NCI-H2107 (cell line): ENCODE measurements around the gene HTR3B.

Experiments
- DNase-seq: peaks from one replicate; lab custom pipeline; 2025; lab: John Stamatoyannopoulos, UW

HTR3B gene

DNA sequence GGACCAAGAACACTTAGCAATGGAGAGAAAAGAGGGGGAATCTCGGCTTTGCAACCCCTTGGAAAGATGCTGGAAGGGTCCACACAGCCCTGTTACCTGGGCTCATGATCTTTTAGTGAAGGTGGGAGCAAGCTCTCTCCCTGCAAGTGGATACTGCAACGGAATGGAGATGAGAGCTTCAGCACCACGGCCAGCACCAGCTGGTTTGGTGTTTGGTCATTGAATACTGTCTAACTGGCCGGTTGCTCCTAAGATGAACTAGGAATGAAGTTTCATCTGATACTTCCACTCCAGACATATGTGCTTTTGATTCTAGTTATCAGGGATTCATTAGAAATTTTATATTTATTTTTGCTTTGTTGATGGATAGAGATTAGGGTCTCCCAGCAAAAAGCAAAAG lies 86.6 kb downstream of the HTR3B start:
- no peak for DNase-seq

DNA sequence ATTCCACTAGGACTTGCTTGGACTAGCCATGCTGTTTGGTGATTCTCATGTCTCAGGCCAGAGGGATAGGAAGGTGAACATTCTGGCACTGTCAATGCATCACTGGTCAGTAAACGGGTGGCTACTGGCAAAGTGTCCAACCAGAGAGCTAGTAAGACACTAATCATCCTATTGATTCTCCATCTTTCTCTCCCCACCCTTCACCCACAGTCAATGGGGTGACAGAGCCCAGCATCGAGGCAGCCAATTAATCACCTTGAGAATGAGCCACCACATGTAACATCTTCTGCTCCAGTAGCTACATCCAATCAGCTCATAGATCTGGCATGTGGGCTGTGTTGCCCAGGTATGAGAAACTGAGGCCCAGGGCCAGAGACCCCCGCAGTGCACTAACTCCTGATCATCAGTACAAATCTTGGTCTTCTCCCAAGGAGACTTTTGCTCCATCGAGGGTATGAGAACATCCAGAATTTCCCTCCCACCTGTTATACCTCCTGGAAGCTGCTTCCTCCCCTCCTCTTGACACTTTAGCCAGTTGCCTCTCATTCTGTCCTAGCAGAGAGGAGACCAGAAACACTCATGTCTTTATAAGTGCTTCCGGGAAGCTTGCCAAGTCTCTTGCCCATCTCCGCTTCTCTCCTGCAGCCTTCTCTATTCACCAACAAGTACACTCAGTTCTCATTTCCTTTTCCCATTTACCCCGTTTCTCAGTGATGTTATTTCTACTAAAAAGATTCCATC lies 87.3 kb downstream of the HTR3B start:
- no peak for DNase-seq

DNA sequence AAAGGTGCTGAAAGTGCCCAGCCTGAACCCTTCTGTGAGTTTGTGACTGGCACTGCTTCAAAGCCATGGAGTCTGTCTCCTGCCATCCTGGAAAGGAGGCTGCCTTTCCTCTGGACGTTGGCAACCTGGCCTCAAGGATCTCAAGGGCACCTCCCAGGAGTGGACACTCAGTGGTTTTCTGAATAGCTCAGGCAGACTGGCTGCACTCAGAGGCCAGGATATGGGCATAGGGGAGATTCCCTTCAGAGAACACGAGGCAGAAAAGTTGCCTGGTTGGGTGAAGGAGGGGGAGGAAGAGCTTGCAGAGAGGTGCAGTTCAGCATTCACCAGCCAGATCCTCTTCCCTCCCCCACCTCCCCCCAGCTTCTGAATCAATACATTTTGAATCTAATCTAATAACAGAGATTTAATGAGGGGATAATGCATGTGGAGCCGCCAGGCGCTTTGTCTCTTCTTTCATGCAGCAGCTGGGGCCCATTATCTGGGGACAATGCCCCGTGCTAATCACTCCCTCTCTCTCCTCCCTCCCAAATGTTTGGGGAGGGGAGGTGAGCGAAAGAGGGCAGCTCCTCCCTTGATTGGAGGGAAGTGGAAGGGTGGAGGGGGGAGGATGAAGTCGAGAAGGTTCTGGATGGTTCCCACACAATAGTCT lies 88.0 kb downstream of the HTR3B start:
- DNase-seq, result no peak

DNA sequence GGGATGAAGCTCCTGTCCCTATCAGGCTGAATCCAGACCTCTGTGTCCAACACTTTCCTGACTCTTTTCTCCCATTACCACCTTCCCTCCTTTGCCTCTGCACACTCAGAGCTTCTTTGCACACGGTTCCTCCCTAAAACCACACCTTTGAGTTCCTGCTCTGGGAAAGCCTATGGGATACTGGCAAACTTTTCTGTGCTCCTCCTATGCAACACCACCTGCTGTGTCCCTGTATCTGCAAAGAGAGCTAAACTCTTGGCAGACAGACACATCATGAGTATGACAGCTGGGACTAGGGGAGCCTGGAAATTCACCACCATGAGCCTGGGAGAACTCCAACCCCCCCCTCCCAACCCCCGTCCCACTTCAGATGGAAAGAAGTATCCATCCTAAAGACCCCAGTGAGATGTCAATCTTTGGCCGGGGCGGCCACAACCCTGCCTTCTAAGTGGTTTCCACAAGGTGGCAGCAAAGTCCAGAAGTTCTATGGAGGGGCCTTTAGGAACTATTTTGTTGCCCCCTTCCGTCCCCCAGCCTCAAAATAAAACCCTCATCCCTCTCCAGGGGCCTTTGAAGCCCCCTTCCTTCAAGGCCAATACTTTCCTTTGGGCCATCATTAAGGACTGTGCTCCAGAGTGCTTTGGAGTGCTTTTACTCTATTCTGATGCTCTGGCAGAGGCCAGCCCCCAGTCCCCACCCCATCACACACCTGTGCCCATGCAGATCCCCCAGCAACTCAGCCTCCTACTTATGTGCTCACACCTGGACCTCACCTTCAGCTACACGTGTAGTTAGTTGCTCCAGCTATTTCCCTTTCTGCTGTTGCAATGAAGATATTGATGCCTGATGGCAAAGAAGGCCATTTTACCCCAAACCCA lies 89.7 kb downstream of the HTR3B start:
- DNase-seq, result no peak
